OCI-LY3 (cell line): Measurements from ENCODE around the gene ZBTB7C.

Source experiments
- CTCF ChIP-seq: fragments of 200-600, 300-600 bp; sonication (generic); IDR thresholded peaks from 2 replicates; pipeline ENCODE4 v1.5.1; 2014; ENCODE audit warnings: antibody characterized with exemption, low read length, low read depth
- EZH2phosphoT487 ChIP-seq: fragments of 200-600 bp; shearing (Covaris generic); IDR thresholded peaks from 2 replicates; pipeline ENCODE4 v1.6.1; 2018; ENCODE audit warnings: antibody characterized with exemption, mixed run types, low read depth

DNA sequence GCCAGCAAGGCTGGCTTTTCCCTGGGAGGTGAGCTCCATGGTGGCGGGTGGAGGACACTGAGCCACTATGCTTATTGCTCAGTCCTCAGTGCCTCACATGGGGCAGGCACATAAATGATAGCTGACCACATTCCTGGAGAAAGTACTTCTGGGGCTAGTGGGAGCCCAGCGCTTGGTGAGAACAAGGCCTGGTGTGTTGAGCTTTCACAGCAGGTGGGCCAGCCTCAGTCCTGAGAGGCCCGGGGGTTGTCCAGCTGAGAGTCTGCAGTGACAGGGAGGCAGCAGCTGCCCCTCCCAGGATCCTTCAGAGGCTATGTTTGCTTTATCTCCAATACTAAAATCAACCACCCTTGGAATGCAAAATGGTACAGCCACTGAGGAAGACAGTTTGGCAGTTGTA lies 217.7 kb downstream of the ZBTB7C start:
- no peak for TF ChIP-seq EZH2phosphoT487
- no peak for TF ChIP-seq CTCF
